HG03103 (cell line): Measurements from ENCODE around the gene PSG6.
"Not testable (repeated sequence)": the region's sequence is repeated elsewhere in the genome, so short reads cannot be mapped to it uniquely, and the experiment has no call there.

Experiments used
- ATAC-seq: cut with Tn5 transposase; IDR thresholded peaks from one replicate; pipeline ENCODE4 v1.9.1; 2021; ENCODE audit warnings: low read depth; ENCODE audit not compliant: unreplicated experiment

Gene PSG6

DNA sequence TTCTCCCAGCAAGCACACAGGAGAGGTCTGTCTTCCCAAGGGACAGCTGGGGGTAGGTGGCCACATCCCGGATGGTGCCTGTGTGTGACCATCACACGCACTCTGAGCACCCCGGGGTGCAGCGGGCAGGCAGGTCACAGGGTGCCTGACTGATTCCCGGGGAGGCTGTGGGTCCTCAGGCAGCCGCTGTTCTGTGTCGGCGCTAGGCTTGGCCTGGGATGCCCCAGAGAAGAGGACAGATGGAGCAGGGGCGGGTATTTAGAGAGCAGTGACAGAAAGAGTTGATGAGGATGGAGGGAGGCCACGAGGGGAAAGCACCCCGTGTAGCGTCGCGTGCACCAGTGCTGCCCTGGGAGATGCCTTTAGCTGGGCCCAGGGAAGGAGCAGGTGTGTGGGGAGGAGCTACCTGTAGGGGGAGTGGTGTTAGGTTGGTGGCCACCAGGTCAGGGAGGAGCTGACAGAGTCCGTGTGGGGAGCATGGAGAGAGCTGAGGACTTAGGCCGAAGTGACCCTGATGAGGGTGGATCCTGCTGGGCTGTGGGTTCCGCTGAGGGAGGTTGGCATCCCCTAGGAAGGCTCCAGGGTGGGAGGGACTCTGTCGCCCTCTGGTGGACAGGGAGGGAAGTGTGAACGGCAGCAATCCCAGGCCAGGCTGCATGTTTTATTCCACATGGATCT is 60.7 kb downstream of the PSG6 start:
- not testable (repeated sequence) for ATAC-seq

GRCh38 chr19:42854745-42855144 is 62.9 kb downstream of the PSG6 start:
- not testable (repeated sequence) for ATAC-seq

GRCh38 chr19:42853231-42853630 is 64.5 kb downstream of the PSG6 start:
- not testable (repeated sequence) for ATAC-seq

GRCh38 chr19:42852821-42853220 is 64.9 kb downstream of the PSG6 start:
- ATAC-seq: not testable (repeated sequence)
